ENCODE data around the gene SERINC3.
"Not testable (repeated sequence)": the region's sequence is repeated elsewhere in the genome, so short reads cannot be mapped to it uniquely, and the experiment has no call there.

The SERINC3 gene

GRCh38 chr20:44521484-44522481 lies at the start of gene SERINC3:
TSS of gene SERINC3 (minus strand) at chr20:44522070. CDS start at chr20:44521951, 119 bp downstream.
- peak; percentile 4 for TF ChIP-seq CTCF (IDR thresholded peaks at IDR 0.05; ENCODE audit: borderline replicate concordance, control extremely low read depth, extremely low read depth, insufficient read depth, missing control alignments)
- peak; percentile 97 for DNase-seq (ENCODE audit: low spot score)
- in situ Hi-C loops (cut with MboI; ENCODE audit: low sequenced_read_pairs, unreplicated experiment), result no loop called here

GRCh38 chr20:44571362-44571988 lies 49.6 kb upstream of the SERINC3 start:
- TF ChIP-seq CTCF (IDR thresholded peaks at IDR 0.05; ENCODE audit: borderline replicate concordance, control extremely low read depth, extremely low read depth, insufficient read depth, missing control alignments), result no peak
- in situ Hi-C loops (cut with MboI; ENCODE audit: low sequenced_read_pairs, unreplicated experiment), result no loop called here
- DNase-seq (ENCODE audit: low spot score), result no peak

GRCh38 chr20:44570367-44570766 lies 48.5 kb upstream of the SERINC3 start:
- no peak for DNase-seq (ENCODE audit: low spot score)
- no peak for TF ChIP-seq CTCF (IDR thresholded peaks at IDR 0.05; ENCODE audit: borderline replicate concordance, control extremely low read depth, extremely low read depth, insufficient read depth, missing control alignments)
- in situ Hi-C loops (cut with MboI; ENCODE audit: low sequenced_read_pairs, unreplicated experiment), result no loop called here

GRCh38 chr20:44566811-44567210 lies 44.9 kb upstream of the SERINC3 start:
- in situ Hi-C loops (cut with MboI; ENCODE audit: low sequenced_read_pairs, unreplicated experiment), result no loop called here
- TF ChIP-seq CTCF (IDR thresholded peaks at IDR 0.05; ENCODE audit: borderline replicate concordance, control extremely low read depth, extremely low read depth, insufficient read depth, missing control alignments), result no peak
- DNase-seq (ENCODE audit: low spot score), result no peak

- in situ Hi-C loops (cut with MboI; ENCODE audit: low sequenced_read_pairs, unreplicated experiment), result no loop called here
- TF ChIP-seq CTCF (IDR thresholded peaks at IDR 0.05; ENCODE audit: borderline replicate concordance, control extremely low read depth, extremely low read depth, insufficient read depth, missing control alignments), result no peak
- DNase-seq (ENCODE audit: low spot score), result no peak
Measured at GRCh38 chr20:44566018-44566417, 44.1 kb upstream of the SERINC3 start.

DNA sequence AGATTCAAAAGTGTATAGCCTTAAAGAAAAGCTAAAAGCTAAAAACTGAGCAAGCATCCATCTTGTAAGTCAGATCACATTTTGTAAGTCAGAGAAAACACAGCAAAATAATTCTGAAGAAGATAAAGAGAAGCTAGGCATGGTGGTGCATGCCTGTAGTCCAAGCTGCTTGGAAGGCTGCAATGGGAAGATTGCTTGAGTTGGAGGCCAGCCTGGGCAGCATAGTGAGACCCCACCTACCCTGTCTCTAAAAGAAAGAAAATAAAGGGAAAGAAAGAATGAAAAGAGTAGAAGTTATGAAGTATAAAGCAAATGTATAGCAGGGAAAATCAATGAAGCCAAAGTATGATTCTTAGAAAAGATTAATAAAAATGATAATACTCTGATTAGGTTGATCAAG lies 40.0 kb upstream of the SERINC3 start:
- in situ Hi-C loops (cut with MboI; ENCODE audit: low sequenced_read_pairs, unreplicated experiment), result no loop called here
- no peak for TF ChIP-seq CTCF (IDR thresholded peaks at IDR 0.05; ENCODE audit: borderline replicate concordance, control extremely low read depth, extremely low read depth, insufficient read depth, missing control alignments)
- DNase-seq (ENCODE audit: low spot score), result no peak

DNA sequence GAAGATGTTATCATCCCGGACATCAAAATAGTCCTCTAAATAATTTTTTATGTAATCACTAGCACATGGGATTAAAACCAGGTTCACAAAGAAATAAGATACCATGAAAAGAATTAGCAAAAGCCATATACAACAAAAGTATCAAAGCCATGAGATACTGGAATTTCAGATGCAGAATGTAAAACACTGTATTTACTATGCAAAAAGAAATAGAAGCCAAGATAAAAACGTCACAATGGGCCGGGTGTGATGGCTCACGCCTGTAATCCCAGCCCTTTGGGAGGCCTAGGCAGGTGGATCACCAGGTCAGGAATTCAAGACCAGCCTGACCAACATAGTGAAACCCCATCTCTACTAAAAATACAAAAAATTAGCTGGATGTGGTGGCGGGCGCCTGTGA lies 38.9 kb upstream of the SERINC3 start:
- DNase-seq (ENCODE audit: low spot score); in situ Hi-C loops (cut with MboI; ENCODE audit: low sequenced_read_pairs, unreplicated experiment): not testable (repeated sequence)

Measured in GM13976 (cell line).